Calu3 (cell line): ENCODE data around the gene PI16. TPM values are rescaled to one million over a fixed set of nuclear protein-coding genes. Genes with fewer than 3 reads are reported as not detected.

Experiments
- BruUV-seq: library from RNA; stranded (reverse); fragments of 400-500 nt; replicated peaks from 2 replicates; lab custom pipeline; 2021; lab: Mats Ljungman, UMichigan
- CTCF ChIA-PET: fragments of 300-600 bp; sonication (Branson Sonifier 250); formaldehyde crosslinking; loops from one replicate; lab custom pipeline; 2022; ENCODE audit warnings: antibody characterized with exemption; lab: Charles Lee
- DNase-seq: peaks from one replicate; pipeline ENCODE4 v3.0.0; 2022
- H3K27ac Mint-ChIP-seq: one replicate; pipeline ENCODE4 v1.8.0; 2022; ENCODE audit warnings: mixed read lengths; ENCODE audit not compliant: unreplicated experiment
- H3K27me3 Mint-ChIP-seq: one replicate; pipeline ENCODE4 v1.8.0; 2022; ENCODE audit warnings: mixed read lengths; ENCODE audit not compliant: unreplicated experiment
- H3K36me3 Mint-ChIP-seq: one replicate; pipeline ENCODE4 v1.8.0; 2022; ENCODE audit warnings: mild to moderate bottlenecking, moderate library complexity, mixed read lengths; ENCODE audit not compliant: insufficient read depth, unreplicated experiment
- H3K4me1 Mint-ChIP-seq: one replicate; pipeline ENCODE4 v1.8.0; 2022; ENCODE audit warnings: mild to moderate bottlenecking, low read depth, mixed read lengths; ENCODE audit not compliant: unreplicated experiment
- H3K4me3 Mint-ChIP-seq: one replicate; pipeline ENCODE4 v1.8.0; 2022; ENCODE audit warnings: mild to moderate bottlenecking, low read depth, moderate library complexity, mixed read lengths; ENCODE audit not compliant: unreplicated experiment
- H3K9me3 Mint-ChIP-seq: one replicate; pipeline ENCODE4 v1.8.0; 2022; ENCODE audit warnings: low read depth, mixed read lengths; ENCODE audit not compliant: unreplicated experiment
- intact Hi-C: fragments of 100-400 bp; cut with micrococcal nuclease; formaldehyde crosslinking; loops from one replicate; pipeline ENCODE4 v1.10.0; 2022; ENCODE audit not compliant: unreplicated experiment
- total RNA-seq: library from RNA; stranded (reverse); gene quantifications from 2 replicates; pipeline ENCODE4 v1.2.3, GENCODE V29; 2022
- TF ChIP-seq, protein P1 (sequence below): fragments of 200-600 bp; IDR thresholded peaks from one replicate; pipeline ENCODE4 v1.8.0; 2022; ENCODE audit warnings: antibody characterized with exemption; ENCODE audit not compliant: unreplicated experiment

PI16 gene
- total RNA-seq, 1 experiment from 2014 or later, result 0.17 TPM

DNA sequence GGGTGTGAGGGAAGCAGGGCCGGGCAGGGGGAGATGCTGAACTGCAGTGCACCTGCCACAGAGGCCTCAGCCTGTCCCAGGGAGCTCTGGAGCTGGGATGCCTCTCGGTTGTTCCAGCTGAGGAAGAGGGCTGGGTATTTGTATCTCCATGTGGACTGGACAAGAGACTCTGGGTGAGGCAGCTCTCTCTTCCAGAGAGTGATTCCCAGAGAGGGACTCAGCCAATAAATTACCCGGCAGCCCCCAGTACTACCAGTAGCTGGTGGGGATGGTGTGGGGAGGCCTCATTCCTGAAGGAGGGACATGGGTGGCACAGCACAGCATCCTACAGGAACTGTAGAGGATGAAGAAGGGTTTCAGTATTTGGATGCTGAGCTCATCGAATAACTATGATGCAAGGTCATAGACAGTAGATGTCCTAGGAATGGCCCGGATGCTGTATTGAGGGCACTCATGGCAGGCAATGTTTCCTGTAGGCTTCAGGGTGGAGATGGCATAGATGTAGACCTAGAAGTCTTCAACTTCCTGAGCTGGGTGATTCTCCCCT is 52.3 kb downstream of the PI16 start:
- Mint-ChIP-seq H3K4me3 (no peak overlapping the region), H3K27me3 (peaks cover 42% of the 10 kb centered on the region), H3K4me1 (no peaks in the 10 kb centered on the region), H3K27ac (no peak overlapping the region), H3K9me3 (no peaks in the 10 kb centered on the region), H3K36me3 (no peaks in the 10 kb centered on the region)
- no peak for DNase-seq
- BruUV-seq, result no TSS peak
- intact Hi-C loops, result no loop called here
- TF ChIP-seq, protein P1, sequence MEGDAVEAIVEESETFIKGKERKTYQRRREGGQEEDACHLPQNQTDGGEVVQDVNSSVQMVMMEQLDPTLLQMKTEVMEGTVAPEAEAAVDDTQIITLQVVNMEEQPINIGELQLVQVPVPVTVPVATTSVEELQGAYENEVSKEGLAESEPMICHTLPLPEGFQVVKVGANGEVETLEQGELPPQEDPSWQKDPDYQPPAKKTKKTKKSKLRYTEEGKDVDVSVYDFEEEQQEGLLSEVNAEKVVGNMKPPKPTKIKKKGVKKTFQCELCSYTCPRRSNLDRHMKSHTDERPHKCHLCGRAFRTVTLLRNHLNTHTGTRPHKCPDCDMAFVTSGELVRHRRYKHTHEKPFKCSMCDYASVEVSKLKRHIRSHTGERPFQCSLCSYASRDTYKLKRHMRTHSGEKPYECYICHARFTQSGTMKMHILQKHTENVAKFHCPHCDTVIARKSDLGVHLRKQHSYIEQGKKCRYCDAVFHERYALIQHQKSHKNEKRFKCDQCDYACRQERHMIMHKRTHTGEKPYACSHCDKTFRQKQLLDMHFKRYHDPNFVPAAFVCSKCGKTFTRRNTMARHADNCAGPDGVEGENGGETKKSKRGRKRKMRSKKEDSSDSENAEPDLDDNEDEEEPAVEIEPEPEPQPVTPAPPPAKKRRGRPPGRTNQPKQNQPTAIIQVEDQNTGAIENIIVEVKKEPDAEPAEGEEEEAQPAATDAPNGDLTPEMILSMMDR, result no peak
- CTCF ChIA-PET, result interaction anchor here (1.3 to 2.3 kb wide), 3 partner anchors 11 to 246 kb away, joined by 3 to 14 read pairs (median 3); no protein-coding TSS in a partner anchor

DNA sequence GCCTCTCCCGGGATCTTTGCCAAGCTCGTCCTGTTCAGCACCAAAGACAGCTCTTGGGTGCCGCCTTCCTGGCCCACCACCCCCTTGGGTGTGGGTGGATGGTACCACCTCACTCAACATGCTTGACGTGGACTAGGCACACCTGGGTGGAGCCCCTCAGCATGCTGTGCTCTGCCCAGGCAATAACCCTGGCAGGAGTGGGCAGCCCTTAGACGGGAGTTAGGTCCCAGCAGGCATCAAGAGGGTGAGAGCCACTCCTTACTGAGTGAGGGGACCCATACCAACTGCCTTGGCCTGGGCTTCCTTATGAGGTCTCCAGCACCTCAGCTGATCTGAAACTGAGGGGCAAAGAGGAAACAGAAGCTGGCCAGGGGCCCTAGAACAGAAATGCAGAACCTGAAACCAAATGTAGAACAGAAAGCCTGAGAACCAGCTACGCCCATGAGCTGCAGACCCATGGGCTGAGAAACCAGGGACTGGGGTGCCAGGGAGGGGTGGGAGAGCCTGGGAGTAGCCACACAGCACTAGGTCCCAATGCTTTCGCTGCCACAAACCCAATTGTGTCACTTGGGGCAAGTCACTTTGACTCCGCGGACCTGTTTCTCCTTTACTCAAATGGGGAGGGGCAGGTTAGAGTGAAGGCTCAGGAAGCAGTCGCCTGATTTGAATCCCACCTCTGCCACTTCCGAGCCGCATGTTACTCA is 53.0 kb downstream of the PI16 start:
- Mint-ChIP-seq H3K27ac (no peak overlapping the region), H3K4me1 (no peaks in the 10 kb centered on the region), H3K36me3 (no peaks in the 10 kb centered on the region), H3K9me3 (no peaks in the 10 kb centered on the region), H3K27me3 (peaks cover 35% of the 10 kb centered on the region), H3K4me3 (no peak overlapping the region)
- TF ChIP-seq, protein P1, result no peak
- DNase-seq, result no peak
- intact Hi-C loops, result no loop called here
- BruUV-seq, result no TSS peak
- CTCF ChIA-PET, result interaction anchor here (1.3 to 2.3 kb wide), 3 partner anchors 10 to 247 kb away, joined by 3 to 14 read pairs (median 3); no protein-coding TSS in a partner anchor

DNA sequence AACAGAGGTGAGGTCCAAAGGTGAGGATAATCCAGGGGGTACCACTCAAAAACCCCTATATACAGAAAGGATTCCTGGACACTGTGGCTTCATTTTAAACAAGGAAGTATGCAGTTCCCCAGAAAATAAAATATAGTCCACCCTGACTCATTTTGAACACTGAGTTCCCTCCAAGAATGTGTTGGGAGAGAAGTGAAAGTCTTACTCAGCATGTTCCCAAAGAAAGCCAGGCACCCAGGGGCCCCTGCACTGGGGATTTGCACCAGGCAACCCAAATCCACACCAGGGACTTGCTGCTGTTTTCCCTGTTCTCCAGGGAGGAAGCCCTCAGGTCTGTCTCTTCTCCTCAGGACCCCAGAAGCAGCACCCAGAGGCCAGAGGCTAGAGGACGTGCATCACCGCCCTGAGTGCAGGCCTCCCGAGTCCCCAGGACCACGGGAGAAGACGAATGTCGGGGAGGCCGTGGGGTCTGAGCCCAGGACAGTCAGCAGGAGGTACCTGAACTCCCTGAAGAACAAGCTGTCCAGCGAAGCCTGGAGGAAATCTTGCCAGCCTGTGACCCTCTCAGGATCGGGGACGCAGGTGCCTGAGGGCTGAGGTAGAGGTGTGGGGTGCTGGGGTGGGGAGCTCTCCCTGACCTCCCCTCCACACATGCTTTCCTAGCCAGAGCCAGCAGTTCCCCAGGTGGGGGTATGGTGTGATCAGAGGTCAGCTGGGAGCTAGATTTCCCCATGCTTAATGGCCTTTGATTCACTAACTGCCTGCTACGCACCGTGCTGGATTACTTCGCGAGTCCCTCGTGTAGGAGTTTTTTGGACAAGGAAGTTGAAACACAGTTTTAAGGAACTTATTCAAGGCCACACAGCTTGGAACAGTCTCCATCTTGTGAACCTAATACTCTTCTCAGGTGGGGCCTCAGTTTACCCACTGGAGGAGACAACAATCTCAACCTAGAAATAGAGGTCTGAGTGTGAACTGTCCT is 54.2 kb downstream of the PI16 start:
- H3K4me3 Mint-ChIP-seq, result no peak overlapping the region
- H3K27me3 Mint-ChIP-seq, result peaks cover 31% of the 10 kb centered on the region
- CTCF ChIA-PET, result interaction anchor here (0.7 kb wide), 1 partner anchor 65 kb away, joined by 3 read pairs; no protein-coding TSS in a partner anchor
- no peaks in the 10 kb centered on the region for H3K9me3 Mint-ChIP-seq
- no peaks in the 10 kb centered on the region for H3K36me3 Mint-ChIP-seq
- TF ChIP-seq, protein P1, result no peak
- no TSS peak for BruUV-seq
- H3K4me1 Mint-ChIP-seq, result no peaks in the 10 kb centered on the region
- DNase-seq, result no peak
- no peak overlapping the region for H3K27ac Mint-ChIP-seq
- intact Hi-C loops, result no loop called here

GRCh38 chr6:37010402-37010892 is 55.9 kb downstream of the PI16 start:
- Mint-ChIP-seq H3K4me3 (no peak overlapping the region), H3K27ac (no peak overlapping the region), H3K4me1 (no peaks in the 10 kb centered on the region), H3K36me3 (no peaks in the 10 kb centered on the region), H3K27me3 (peaks cover 31% of the 10 kb centered on the region), H3K9me3 (no peaks in the 10 kb centered on the region)
- no peak for DNase-seq
- BruUV-seq, result no TSS peak
- CTCF ChIA-PET, result no interaction called here
- intact Hi-C loops, result no loop called here
- TF ChIP-seq, protein P1, result no peak
